Hematopoietic multipotent progenitor cell treated with erythropoietin and hydrocortisone succinate and interleukin-3 and kit ligand, for 4 days (in vitro differentiated cells): Measurements from ENCODE around the gene MPI.

Source experiments
- DNase-seq: peaks from one replicate; pipeline ENCODE4 v3.0.0-alpha.2; 2015

Gene MPI

GRCh38 chr15:74937272-74937589 lies 47.4 kb downstream of the MPI start:
- DNase-seq: peak; percentile 67

GRCh38 chr15:74937590-74938371 lies 47.9 kb downstream of the MPI start, which contains the start of gene COX5A:
Gene COX5A, minus strand, starts transcription at chr15:74938073. Its CDS starts 59 bp downstream, at chr15:74938014.
- peak; percentile 98 for DNase-seq

- DNase-seq: peak; percentile 89
Observed at GRCh38 chr15:74950078-74950908, 60.5 kb downstream of the MPI start.

GRCh38 chr15:74951006-74951405 lies 61.2 kb downstream of the MPI start:
- DNase-seq: no peak
